Posterior vena cava (tissue), 2 donors: ENCODE data around the gene MME. TPM values are rescaled to one million over a fixed set of nuclear protein-coding genes. Genes with fewer than 3 reads are reported as not detected.
"Not testable (repeated sequence)": the region's sequence is repeated elsewhere in the genome, so short reads cannot be mapped to it uniquely, and the experiment has no call there.

Source experiments
- DNase-seq: peaks from one replicate; pipeline ENCODE4 v3.0.0-alpha.2; 2020; ENCODE audit warnings: low spot score
- intact Hi-C, 2 donors: fragments of 100-400 bp; cut with DNase I; formaldehyde crosslinking; loops; one replicate each; pipeline versions ENCODE4 v1.14.1 to v1.14.2; 2022 to 2023
- total RNA-seq, 2 donors: library from RNA; stranded (reverse); fragmentation: NEBNext Ultra II Directional; extraction: Animal tissue kit (Norgen Biotek cat#: 25700); gene quantifications; one replicate each; pipeline ENCODE4 v1.2.1, GENCODE V29; 2021
- donor health status: DM: yes; HTN: yes; CAD: no.
- donor health status: DM: yes; HTN: yes; CAD: no.

MME gene
- total RNA-seq, 2 donors from 2014 or later: 1.1 to 3.2 TPM

DNA sequence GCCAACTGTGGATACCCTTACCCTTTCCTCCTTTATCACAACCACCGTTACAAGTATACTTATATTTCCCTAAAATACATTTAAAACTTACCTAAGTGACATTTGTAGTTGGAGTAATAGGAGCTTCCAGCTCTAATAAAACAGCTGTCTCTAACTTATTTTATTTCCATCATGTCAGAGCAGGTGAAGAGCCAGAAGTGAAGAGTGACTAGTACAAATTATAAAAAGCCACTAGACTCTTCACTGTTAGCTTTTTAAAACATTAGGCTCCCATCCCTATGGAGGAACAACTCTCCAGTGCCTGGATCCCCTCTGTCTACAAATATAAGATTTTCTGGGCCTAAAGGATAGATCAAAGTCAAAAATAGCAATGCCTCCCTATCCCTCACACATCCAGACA is 102.3 kb downstream of the MME start:
- intact Hi-C loops: no loop called here
- DNase-seq: no peak

- no peak for DNase-seq
- intact Hi-C loops: no loop called here
These were observed 103.9 kb downstream of the MME start for GRCh38 chr3:155184011-155184410.

GRCh38 chr3:155185631-155186071 is 105.5 kb downstream of the MME start:
- intact Hi-C loops: no loop called here
- no peak for DNase-seq

DNA sequence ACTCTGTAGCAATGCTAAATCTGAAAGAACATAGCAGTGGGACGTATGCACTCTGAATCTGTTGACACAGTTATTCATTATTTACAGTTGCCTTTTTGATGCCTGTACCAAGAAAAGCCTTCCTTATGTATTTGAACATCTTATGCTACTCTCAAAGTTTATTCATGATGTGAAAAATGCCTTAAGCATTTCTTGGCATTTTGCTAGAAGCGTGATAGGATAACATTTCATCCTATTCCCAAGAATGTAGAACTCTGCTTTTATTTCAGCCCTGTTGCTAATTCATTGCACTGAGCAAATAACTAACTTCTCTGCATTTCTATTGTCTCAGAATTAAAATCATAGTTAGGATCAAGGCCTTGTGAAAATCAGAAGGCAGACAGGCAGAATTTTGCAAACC is 107.9 kb downstream of the MME start:
- intact Hi-C loops: no loop called here
- DNase-seq: no peak

GRCh38 chr3:155189478-155189877 is 109.4 kb downstream of the MME start:
- intact Hi-C loops: no loop called here

GRCh38 chr3:155190691-155191090 is 110.6 kb downstream of the MME start:
- DNase-seq: no peak
- intact Hi-C loops: no loop called here

More at GRCh38 chr3:155189478-155189877, 109.4 kb downstream of the MME start:
- no peak for DNase-seq

DNA sequence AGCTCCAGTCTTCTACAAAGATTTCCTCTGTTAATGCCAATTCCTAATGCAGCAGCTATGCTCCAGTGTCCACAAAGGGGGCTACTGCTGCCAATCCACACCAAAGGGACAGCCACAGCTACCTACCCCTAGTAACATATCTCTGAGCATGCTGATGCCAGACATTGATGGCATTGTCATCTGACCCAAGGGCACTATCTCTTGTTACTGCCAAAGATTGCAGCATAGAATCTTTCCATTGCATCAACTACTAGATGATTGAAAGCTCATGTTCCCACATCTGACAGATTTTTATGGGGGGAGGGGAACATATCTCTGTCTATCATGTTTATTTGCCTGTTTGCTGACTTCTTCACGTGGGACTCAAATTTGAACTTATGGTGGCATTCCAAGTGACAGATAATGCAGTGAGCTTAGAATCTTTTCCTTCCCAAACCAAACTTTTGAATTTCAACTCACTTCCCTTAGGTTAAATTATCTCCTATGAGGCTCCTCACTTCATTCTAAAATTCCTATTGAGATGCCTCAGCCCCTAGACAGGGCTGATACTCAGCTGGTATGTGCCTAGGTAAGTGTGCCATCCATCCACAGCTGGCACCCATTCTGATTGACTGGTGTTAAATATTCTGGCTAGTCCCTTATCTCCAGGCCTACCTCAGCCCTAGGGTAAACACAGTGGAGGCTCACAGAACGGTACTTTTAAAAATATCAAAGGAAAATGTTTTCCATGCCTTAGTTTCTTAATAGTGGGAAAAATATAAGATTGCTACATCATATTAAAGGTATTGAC is 113.0 kb downstream of the MME start:
- intact Hi-C loops: no loop called here
- DNase-seq: no peak

GRCh38 chr3:155193868-155194267 is 113.7 kb downstream of the MME start:
- intact Hi-C loops: no loop called here

GRCh38 chr3:155194973-155195957 is 115.1 kb downstream of the MME start:
- intact Hi-C loops: no loop called here
- no peak for DNase-seq

More at GRCh38 chr3:155193868-155194267, 113.7 kb downstream of the MME start:
- no peak for DNase-seq

- intact Hi-C loops: no loop called here
- DNase-seq: no peak
These were observed 116.3 kb downstream of the MME start for GRCh38 chr3:155196131-155197021.

- intact Hi-C loops: no loop called here
- DNase-seq: no peak
These were observed 117.7 kb downstream of the MME start for GRCh38 chr3:155197786-155198185.

- no peak for DNase-seq
- intact Hi-C loops: no loop called here
These were observed 122.5 kb downstream of the MME start for GRCh38 chr3:155202626-155203025.

GRCh38 chr3:155204851-155205250 is 124.7 kb downstream of the MME start:
- DNase-seq: no peak
- intact Hi-C loops: no loop called here

GRCh38 chr3:155208183-155208800 is 128.2 kb downstream of the MME start:
- no peak for DNase-seq
- intact Hi-C loops: no loop called here

DNA sequence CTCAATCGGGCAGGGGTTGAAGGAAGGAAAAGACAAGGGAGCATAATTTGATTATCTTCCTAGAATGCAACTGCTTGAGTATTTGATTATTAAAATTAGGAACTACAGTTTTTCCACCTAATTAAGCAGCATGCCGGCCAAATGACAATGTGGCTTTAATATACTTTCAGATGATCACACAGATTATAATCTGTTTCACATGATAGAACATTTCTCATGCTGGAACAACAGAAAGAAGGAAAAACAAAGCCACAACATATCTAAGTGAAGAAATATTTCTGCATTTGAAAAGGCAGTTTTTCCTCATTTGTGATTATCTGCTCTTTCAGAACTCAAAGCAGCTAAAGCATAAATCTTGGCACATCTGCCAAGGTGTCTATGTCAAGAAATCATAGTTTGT is 130.6 kb downstream of the MME start:
- intact Hi-C loops: no loop called here

DNA sequence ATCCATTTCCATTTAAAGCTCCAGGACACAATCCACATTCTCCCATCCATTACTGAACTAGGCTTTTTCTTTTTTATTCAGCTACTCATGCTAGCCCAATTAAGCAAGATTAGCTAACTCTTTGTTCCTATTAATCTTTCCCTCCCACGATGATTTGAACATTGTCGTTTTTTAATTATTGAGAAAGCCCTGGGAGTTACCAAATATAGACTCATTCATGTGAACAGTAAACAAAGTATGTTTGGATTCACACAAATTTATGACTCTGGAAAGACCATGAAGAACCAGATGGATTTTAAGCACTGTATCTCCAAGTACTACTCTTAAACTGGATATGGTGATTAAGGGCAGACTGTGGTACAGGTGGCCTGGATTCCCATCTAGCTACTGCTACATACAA is 131.1 kb downstream of the MME start:
- intact Hi-C loops: no loop called here

More for the DNA sequence above, 130.6 kb downstream of the MME start:
- DNase-seq: no peak

DNA sequence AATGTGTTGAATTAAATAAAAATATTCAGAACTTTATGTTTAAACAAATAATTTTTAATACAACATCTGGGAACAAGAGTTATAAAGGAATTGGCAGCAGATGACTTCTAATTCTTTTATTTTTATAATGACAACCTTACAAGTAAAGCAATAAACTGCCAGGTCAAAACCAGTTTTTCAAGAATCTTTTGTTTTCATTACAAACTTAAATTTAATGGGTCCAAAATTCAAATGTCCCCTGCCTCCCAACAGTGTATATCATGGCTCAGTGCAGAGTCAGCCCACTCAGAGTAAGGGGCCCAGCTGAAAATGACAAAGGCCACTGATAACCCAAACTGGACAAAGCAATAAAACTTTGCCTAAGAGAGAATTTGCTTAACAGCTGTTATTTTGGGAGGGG is 131.8 kb downstream of the MME start:
- intact Hi-C loops: no loop called here
- DNase-seq: no peak

More for the DNA sequence above, 131.1 kb downstream of the MME start:
- no peak for DNase-seq

DNA sequence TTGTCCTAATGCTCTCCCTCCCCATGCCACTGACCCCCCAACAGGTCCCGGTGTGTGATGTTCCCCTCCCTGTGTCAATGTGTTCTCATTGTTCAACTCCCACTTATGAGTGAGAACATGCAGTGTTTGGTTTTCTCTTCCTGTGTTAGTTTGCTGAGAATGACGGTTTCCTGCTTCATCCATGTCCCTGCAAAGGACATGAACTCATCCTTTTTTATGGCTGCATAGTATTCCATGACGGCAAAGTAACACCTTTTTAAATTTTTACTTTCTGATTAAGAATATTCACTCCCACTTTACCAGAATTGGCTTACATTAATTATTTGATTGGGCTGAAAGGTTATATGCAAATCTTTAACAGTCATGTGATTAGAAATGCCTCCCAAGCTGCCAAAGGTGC is 135.9 kb downstream of the MME start:
- intact Hi-C loops, DNase-seq: not testable (repeated sequence)

DNA sequence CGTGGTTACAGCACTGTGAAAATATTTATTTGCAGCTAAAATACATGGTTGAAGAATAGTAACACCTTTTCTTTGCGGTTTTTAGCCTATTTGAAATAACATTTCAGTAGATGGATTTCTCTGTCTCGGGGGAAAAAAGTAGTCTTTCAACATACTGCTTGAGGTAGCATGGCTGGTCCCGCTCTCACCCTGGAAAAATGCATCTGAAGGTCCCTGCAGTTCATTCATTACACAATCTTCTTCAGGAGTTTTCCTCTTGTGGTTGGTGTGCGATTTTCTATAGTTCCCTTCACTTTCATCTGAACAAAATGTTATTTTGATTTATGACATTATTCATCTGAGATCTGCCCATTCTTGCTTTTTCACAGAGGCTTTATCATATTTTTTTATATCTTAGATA is 137.5 kb downstream of the MME start:
- intact Hi-C loops: no loop called here
- DNase-seq: no peak
